NCI-H446 (cell line): ENCODE data around the gene ADAMTS6.

ENCODE experiments used
- DNase-seq, 2 experiments: peaks; one replicate each; lab custom pipeline; 2025; lab: John Stamatoyannopoulos, UW

ADAMTS6 gene

GRCh38 chr5:65144136-65144871 is 337.4 kb downstream of the ADAMTS6 start:
- DNase-seq, result peak in 1 of 2 experiments; percentile 18

- DNase-seq, result peak in 1 of 2 experiments; percentile 62
These were observed 339.2 kb downstream of the ADAMTS6 start for GRCh38 chr5:65142511-65143011.

DNA sequence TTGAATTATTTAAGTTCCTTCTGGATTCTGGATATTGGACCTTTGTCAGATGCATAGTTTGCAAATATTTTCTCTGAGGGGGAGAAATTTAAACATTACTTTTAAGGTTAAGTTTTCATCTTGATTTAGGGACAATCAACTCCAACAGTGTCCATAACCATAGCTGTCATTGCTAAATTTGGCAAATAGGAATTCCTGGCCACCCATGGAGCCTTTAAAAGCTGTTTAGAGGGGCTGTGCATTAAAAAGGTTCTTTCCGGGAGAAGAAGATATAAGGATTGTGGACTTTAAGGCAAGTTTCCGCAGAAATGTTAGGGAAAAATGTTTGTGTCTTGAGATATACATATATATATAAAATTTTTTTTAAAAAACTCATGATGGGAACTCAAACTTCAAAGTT is 339.7 kb downstream of the ADAMTS6 start:
- DNase-seq, result no peak

GRCh38 chr5:65141493-65141892 is 340.2 kb downstream of the ADAMTS6 start:
- DNase-seq, result peak; percentile 52 to 82

- no peak for DNase-seq
These were observed 344.1 kb downstream of the ADAMTS6 start for GRCh38 chr5:65137631-65138030.

GRCh38 chr5:65133477-65134110 is 348.1 kb downstream of the ADAMTS6 start:
- peak in 1 of 2 experiments; percentile 75 for DNase-seq

DNA sequence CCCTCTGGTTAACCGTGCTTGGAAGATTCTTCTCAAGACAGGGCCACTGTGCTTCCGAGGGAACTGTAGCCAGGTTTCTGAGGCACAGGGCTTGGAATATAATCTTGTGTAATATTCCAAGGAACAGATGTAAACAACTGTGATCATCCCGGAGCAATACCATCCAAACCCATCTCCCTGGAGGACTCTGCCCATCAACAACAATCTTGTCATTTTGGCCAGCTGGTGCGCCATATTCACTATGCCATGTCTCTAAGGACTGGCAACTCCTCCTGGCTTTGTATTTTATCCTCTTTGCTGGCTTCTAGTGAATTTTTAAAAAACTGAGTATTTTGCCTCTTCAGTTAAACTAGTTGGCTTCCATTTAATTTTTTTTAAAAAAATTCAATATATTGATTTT is 349.3 kb downstream of the ADAMTS6 start:
- peak; percentile 36 to 78 for DNase-seq

DNA sequence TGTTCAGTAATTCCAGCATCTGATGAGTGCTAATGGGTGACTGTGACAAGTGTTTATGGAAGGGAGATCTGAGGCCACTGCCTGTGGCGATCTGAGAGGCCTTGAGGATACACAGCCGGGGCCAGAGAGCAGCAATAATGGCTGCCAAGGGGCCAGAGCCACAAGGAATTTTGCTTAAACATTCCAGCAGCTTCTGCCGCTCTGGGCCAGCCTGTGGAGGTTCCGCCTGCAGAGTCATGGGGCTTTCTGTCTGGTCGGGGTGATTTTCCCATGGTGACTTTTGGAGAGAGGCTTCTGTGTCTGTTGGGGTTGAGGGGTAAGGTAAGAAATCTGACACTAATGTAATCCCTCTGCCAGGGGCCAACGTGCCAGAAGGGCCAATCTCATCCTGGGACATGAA is 353.5 kb downstream of the ADAMTS6 start:
- no peak for DNase-seq

- DNase-seq, result no peak
These were observed 354.4 kb downstream of the ADAMTS6 start for GRCh38 chr5:65127161-65127901.

DNA sequence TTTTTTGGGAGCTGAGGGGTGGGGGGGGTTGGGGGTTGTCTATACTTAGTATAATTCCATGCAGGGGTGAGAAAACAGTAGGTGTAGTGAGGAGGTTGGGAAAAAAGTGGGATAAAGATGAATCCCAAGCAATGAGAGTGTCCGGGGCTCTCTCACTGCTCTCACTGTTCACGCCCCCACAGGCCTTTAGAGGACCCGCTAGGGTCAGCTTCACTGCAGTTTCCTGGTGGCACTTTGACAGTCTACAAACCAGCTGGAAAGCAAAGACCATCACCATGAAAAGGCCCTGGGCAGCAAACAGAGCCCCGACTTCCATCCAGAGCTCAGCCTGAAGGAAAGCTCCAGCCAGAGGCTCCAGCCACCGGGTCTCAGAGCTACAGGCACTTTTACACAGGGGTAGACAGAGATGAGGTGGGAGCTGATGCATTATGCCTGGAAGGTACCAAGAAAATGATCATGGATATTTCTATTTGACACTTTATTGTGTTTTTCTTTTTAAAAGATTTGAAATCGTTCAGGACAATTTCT is 355.1 kb downstream of the ADAMTS6 start:
- DNase-seq, result no peak

- DNase-seq, result peak; percentile 59 to 88
These were observed 355.9 kb downstream of the ADAMTS6 start for GRCh38 chr5:65125591-65126541.

- DNase-seq, result no peak
These were observed 359.8 kb downstream of the ADAMTS6 start for GRCh38 chr5:65121880-65122436.

GRCh38 chr5:65120371-65120967 is 361.3 kb downstream of the ADAMTS6 start:
- peak in 1 of 2 experiments; percentile 20 for DNase-seq

DNA sequence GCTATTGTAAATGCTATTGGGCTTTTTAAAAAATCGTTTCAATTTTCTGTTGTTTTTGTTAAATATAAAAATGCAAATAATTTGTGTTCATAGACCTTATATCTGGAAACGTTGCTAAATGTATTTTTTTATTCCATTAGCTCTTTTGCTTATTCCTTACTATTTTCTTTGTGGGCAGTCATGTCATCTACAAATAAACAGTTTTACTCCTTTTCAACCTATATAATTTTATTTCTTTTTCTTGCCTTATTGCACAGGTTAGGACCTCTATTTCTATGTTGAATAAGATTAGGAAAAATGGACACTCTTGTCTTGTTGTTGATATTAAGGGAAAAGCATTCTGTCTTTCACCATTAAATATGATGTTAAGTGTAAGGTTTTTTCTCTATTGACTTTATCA is 364.2 kb downstream of the ADAMTS6 start:
- no peak for DNase-seq

DNA sequence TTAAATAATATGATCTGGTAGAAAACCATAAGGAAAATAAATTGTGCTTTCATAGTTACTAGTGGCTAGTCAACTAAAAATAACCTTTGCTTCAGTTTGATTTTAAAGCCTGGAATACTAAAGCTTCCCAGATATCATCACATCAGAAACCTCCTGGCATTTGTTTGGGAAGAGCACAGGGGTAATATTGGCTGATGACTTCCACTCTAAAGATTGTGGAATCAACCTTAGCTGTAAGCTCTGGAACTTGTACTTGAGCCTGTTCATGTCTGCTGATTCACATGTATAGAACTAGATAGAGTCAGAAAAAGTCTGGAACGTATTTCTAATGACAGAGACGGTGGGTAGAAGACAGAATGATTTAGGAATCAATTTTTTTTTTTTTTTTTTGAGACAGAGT is 367.9 kb downstream of the ADAMTS6 start:
- no peak for DNase-seq

- no peak for DNase-seq
These were observed 369.6 kb downstream of the ADAMTS6 start for GRCh38 chr5:65111961-65112658.

GRCh38 chr5:65108786-65109743 is 372.7 kb downstream of the ADAMTS6 start:
- no peak for DNase-seq

- DNase-seq, result no peak
These were observed 376.4 kb downstream of the ADAMTS6 start for GRCh38 chr5:65105301-65105700.

DNA sequence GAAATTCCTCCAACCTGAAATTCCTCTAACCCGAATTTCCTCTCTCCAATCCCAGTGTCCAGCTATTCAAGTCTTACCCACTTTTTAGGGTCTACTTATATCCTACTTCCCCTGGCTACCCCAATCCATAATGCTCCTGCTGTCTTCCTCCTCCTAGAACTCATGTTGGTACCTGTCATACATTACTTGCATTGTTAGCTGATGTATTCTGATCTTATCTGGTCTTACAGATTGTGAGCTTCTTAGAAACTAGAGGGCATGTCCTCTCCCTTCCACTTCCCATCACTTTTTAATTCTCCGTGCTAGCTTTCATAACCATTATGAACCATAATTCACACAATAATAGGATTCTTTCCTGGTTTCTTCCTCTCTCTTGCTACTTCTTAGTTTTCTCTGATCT is 376.9 kb downstream of the ADAMTS6 start:
- no peak for DNase-seq
